OCI-M2 (cell line): ENCODE measurements around the gene FAM50A.
A peak's percentile ranks its signal among the peaks of the same experiment; 100 is the strongest.
"Not testable (repeated sequence)": the region's sequence is repeated elsewhere in the genome, so short reads cannot be mapped to it uniquely, and the experiment has no call there.

Source experiments
- DNase-seq: peaks from one replicate; lab custom pipeline; 2025; ENCODE audit not compliant: unreplicated experiment; lab: John Stamatoyannopoulos, UW

FAM50A gene

GRCh38 chrX:154481911-154482601 is 38.1 kb downstream of the FAM50A start:
- no peak for DNase-seq

GRCh38 chrX:154482786-154483185 is 38.8 kb downstream of the FAM50A start:
- DNase-seq, result no peak

GRCh38 chrX:154483325-154483724 is 39.4 kb downstream of the FAM50A start:
- DNase-seq, result no peak

GRCh38 chrX:154484255-154485149 is 40.6 kb downstream of the FAM50A start:
- DNase-seq, result no peak

GRCh38 chrX:154485150-154486051 is 41.5 kb downstream of the FAM50A start:
- no peak for DNase-seq

GRCh38 chrX:154486052-154486395 is 42.1 kb downstream of the FAM50A start:
- DNase-seq, result no peak

- DNase-seq, result no peak
These were observed 42.7 kb downstream of the FAM50A start, which contains the start of gene UBL4A for GRCh38 chrX:154486396-154487207. Gene UBL4A (minus strand): TSS chrX:154486615. CDS start chrX:154486584, 31 bp downstream.

GRCh38 chrX:154487518-154488290 is 43.8 kb downstream of the FAM50A start:
- DNase-seq, result no peak

- DNase-seq, result no peak
These were observed 44.6 kb downstream of the FAM50A start for GRCh38 chrX:154488336-154489075.

GRCh38 chrX:154489182-154489581 is 45.2 kb downstream of the FAM50A start:
- no peak for DNase-seq

- no peak for DNase-seq
These were observed 46.1 kb downstream of the FAM50A start for GRCh38 chrX:154490021-154490413.

GRCh38 chrX:154490414-154491083 is 46.6 kb downstream of the FAM50A start, which contains the start of gene SLC10A3:
Gene SLC10A3 (minus strand): TSS chrX:154490629. CDS start chrX:154488940, 1,689 bp downstream.
- DNase-seq, result peak; percentile 10

GRCh38 chrX:154494715-154495114 is 50.8 kb downstream of the FAM50A start:
- no peak for DNase-seq

GRCh38 chrX:154495472-154495922 is 51.6 kb downstream of the FAM50A start:
- DNase-seq, result no peak

- DNase-seq, result not testable (repeated sequence)
These were observed 52.7 kb downstream of the FAM50A start for GRCh38 chrX:154496591-154497137.
